Measurements from ENCODE around the gene FCHSD2. TPM values are rescaled to one million over a fixed set of nuclear protein-coding genes. Genes with fewer than 3 reads are reported as not detected.
A peak's percentile ranks its signal among the peaks of the same experiment; 100 is the strongest.

Gene FCHSD2
- polyA plus RNA-seq, 1 donor (not counting 4 experiments of a cell fraction or from before 2014, with no cell fraction given), result 14.2 TPM

DNA sequence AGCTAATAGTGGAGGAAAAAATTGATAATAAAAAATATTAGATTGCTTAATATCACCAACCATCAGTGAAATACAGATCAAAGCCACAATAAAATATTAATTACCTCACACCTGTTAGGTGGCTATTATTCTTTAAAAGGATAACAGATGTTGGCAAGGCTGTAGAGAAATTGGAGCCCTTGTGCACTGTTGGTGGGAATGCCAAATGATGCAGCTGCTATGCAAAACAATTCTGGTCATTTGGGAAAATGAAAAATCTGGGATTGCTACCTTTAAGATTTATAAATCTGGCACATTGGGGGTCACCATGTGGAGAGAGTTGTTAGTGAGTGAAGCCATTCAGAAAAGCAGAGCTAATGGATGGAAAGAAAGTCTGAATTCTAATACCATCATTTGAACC is 143.4 kb downstream of the FCHSD2 start:
- H3K36me3 ChIP-seq (ENCODE audit: control insufficient read depth in 2 of 2, extremely low read depth in 1 of 2, insufficient read depth in 2 of 2, low read length in 2 of 2), result no peaks in the 10 kb centered on the region
- DNase-seq (ENCODE audit: low read depth, low spot score) (no peak), FAIRE-seq (no peak)
- no peak overlapping the region for H3K4me2 ChIP-seq (ENCODE audit: control insufficient read depth, extremely low read depth, insufficient read depth, low read depth, low read length)
- no peaks in the 10 kb centered on the region for H3K79me2 ChIP-seq (ENCODE audit: control insufficient read depth, insufficient read depth, low read length)
- H3K4me3 ChIP-seq (ENCODE audit: control insufficient read depth in 2 of 3, extremely low read depth in 1 of 3, insufficient read depth in 2 of 3, low read depth in 1 of 3, low read length in 3 of 3), result no peak overlapping the region
- dilution Hi-C loops (cut with MboI; ENCODE audit: extremely low pct_ligation_motif_present, low sequenced_read_pairs), result no loop called here
- no peaks in the 10 kb centered on the region for H3K9me3 ChIP-seq (ENCODE audit: control insufficient read depth, low read depth, low read length)
- no peaks in the 10 kb centered on the region for H3K4me1 ChIP-seq (ENCODE audit: control insufficient read depth, extremely low read depth, insufficient read depth, low read length)
- no peak overlapping the region for H2AFZ ChIP-seq (ENCODE audit: control insufficient read depth, low read length)
- no peaks in the 10 kb centered on the region for H4K20me1 ChIP-seq (ENCODE audit: control insufficient read depth, extremely low read depth, insufficient read depth, low read length)
- no peaks in the 10 kb centered on the region for H3K9me1 ChIP-seq (ENCODE audit: control insufficient read depth, extremely low read depth, insufficient read depth, low read length)
- H3K27me3 ChIP-seq (ENCODE audit: control insufficient read depth, extremely low read depth, insufficient read depth, low read length), result no peaks in the 10 kb centered on the region
- TF ChIP-seq EZH2 (IDR thresholded peaks at IDR 0.05; ENCODE audit: low read length), result no peak
- TF ChIP-seq, protein P1, sequence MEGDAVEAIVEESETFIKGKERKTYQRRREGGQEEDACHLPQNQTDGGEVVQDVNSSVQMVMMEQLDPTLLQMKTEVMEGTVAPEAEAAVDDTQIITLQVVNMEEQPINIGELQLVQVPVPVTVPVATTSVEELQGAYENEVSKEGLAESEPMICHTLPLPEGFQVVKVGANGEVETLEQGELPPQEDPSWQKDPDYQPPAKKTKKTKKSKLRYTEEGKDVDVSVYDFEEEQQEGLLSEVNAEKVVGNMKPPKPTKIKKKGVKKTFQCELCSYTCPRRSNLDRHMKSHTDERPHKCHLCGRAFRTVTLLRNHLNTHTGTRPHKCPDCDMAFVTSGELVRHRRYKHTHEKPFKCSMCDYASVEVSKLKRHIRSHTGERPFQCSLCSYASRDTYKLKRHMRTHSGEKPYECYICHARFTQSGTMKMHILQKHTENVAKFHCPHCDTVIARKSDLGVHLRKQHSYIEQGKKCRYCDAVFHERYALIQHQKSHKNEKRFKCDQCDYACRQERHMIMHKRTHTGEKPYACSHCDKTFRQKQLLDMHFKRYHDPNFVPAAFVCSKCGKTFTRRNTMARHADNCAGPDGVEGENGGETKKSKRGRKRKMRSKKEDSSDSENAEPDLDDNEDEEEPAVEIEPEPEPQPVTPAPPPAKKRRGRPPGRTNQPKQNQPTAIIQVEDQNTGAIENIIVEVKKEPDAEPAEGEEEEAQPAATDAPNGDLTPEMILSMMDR (optimal IDR thresholded peaks at IDR 0.05 in 1 of 3, IDR thresholded peaks at IDR 0.05 in 1 of 3, conservative IDR thresholded peaks at IDR 0.05 in 1 of 3; ENCODE audit: extremely low read depth in 1 of 3, insufficient read depth in 2 of 3, low read length in 3 of 3), result no peak
- H3K27ac ChIP-seq (ENCODE audit: control insufficient read depth, insufficient read depth, low read length), result no peak overlapping the region
- H3K9ac ChIP-seq (ENCODE audit: control insufficient read depth, extremely low read depth, insufficient read depth, low read length), result no peak overlapping the region

DNA sequence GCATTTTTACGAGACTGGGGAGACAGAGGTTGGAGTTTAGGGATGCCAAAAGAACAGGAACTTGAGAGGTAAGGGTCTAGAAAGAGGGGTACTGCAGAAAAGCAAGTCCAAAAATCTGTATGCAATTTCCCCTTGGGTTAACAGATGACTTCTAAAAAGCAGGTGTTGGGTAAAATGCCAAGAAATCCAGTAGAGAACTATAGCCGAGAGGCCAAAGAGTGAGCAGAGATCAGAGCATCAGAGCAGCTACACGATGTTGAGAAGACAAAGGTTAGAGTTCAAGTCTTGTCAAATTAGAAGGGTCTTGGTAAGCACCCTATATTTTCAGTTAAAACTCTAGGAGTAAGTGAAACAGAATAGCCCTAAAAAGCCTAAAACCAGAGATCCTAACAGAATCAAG is 145.2 kb downstream of the FCHSD2 start:
- DNase-seq (ENCODE audit: low read depth, low spot score), result no peak
- dilution Hi-C loops (cut with MboI; ENCODE audit: extremely low pct_ligation_motif_present, low sequenced_read_pairs), result no loop called here
- no peak overlapping the region for H3K9ac ChIP-seq (ENCODE audit: control insufficient read depth, extremely low read depth, insufficient read depth, low read length)
- H3K27ac ChIP-seq (ENCODE audit: control insufficient read depth, insufficient read depth, low read length), result no peak overlapping the region
- no peaks in the 10 kb centered on the region for H4K20me1 ChIP-seq (ENCODE audit: control insufficient read depth, extremely low read depth, insufficient read depth, low read length)
- no peaks in the 10 kb centered on the region for H3K4me1 ChIP-seq (ENCODE audit: control insufficient read depth, extremely low read depth, insufficient read depth, low read length)
- H3K4me3 ChIP-seq (ENCODE audit: control insufficient read depth in 2 of 3, extremely low read depth in 1 of 3, insufficient read depth in 2 of 3, low read depth in 1 of 3, low read length in 3 of 3), result no peak overlapping the region
- TF ChIP-seq EZH2 (IDR thresholded peaks at IDR 0.05; ENCODE audit: low read length), result no peak
- TF ChIP-seq, protein P1 (optimal IDR thresholded peaks at IDR 0.05 in 1 of 3, IDR thresholded peaks at IDR 0.05 in 1 of 3, conservative IDR thresholded peaks at IDR 0.05 in 1 of 3; ENCODE audit: extremely low read depth in 1 of 3, insufficient read depth in 2 of 3, low read length in 3 of 3), result no peak
- H3K9me3 ChIP-seq (ENCODE audit: control insufficient read depth, low read depth, low read length), result no peaks in the 10 kb centered on the region
- FAIRE-seq, result no peak
- no peaks in the 10 kb centered on the region for H3K9me1 ChIP-seq (ENCODE audit: control insufficient read depth, extremely low read depth, insufficient read depth, low read length)
- no peaks in the 10 kb centered on the region for H3K36me3 ChIP-seq (ENCODE audit: control insufficient read depth in 2 of 2, extremely low read depth in 1 of 2, insufficient read depth in 2 of 2, low read length in 2 of 2)
- H3K27me3 ChIP-seq (ENCODE audit: control insufficient read depth, extremely low read depth, insufficient read depth, low read length), result no peaks in the 10 kb centered on the region
- H3K4me2 ChIP-seq (ENCODE audit: control insufficient read depth, extremely low read depth, insufficient read depth, low read depth, low read length), result peak overlapping the region; percentile 28
- no peaks in the 10 kb centered on the region for H3K79me2 ChIP-seq (ENCODE audit: control insufficient read depth, insufficient read depth, low read length)
- no peak overlapping the region for H2AFZ ChIP-seq (ENCODE audit: control insufficient read depth, low read length)
